Caco-2 (cell line): ENCODE results near the gene ALKBH3. TPM values are rescaled to one million over a fixed set of nuclear protein-coding genes. Genes with fewer than 3 reads are reported as not detected.

ENCODE experiments used
- BruUV-seq: library from RNA; stranded (reverse); fragments of 400-500 nt; replicated peaks from 2 replicates; lab custom pipeline; 2021; lab: Mats Ljungman, UMichigan
- CTCF ChIA-PET: fragments of 300-600 bp; sonication (Branson Sonifier 250); formaldehyde crosslinking; loops from one replicate; lab custom pipeline; 2022; ENCODE audit warnings: antibody characterized with exemption; lab: Charles Lee
- POLR2A ChIA-PET: fragments of 300-600 bp; sonication (Branson Sonifier 250); formaldehyde crosslinking; loops from one replicate; lab custom pipeline; 2022; ENCODE audit warnings: antibody characterized with exemption; lab: Charles Lee
- DNase-seq, 2 experiments: peaks; one replicate each; pipeline versions ENCODE4 v3.0.0 to v3.0.0-alpha.2; 2020 to 2022
- H3K27me3 ChIP-seq: replicated peaks from 2 replicates; pipeline ENCODE4 v1.6.0; 2011; ENCODE audit warnings: low read length; ENCODE audit not compliant: control insufficient read depth, insufficient read depth
- H3K36me3 ChIP-seq: 2 replicates; pipeline ENCODE4 v1.5.1; 2011; ENCODE audit warnings: low read length; ENCODE audit not compliant: control insufficient read depth, insufficient read depth
- H3K4me1 ChIP-seq: fragments of 250-450 bp; sonication (Bioruptor Pico); 2 replicates; pipeline ENCODE4 v1.5.1; 2020; ENCODE audit warnings: mild to moderate bottlenecking
- H3K4me3 ChIP-seq: 2 replicates; pipeline ENCODE4 v1.5.1; 2011; ENCODE audit warnings: low read depth, mild to moderate bottlenecking, control low read depth, low read length
- H3K9me3 ChIP-seq: fragments of 250-450 bp; sonication (Bioruptor Pico); 2 replicates; pipeline ENCODE4 v1.5.1; 2020; ENCODE audit warnings: mild to moderate bottlenecking, moderate library complexity
- H3K27ac Mint-ChIP-seq: one replicate; pipeline ENCODE4 v1.8.0; 2022; ENCODE audit warnings: mixed read lengths; ENCODE audit not compliant: unreplicated experiment
- H3K27me3 Mint-ChIP-seq: one replicate; pipeline ENCODE4 v1.8.0; 2022; ENCODE audit warnings: mixed read lengths; ENCODE audit not compliant: insufficient read depth, unreplicated experiment
- H3K36me3 Mint-ChIP-seq: one replicate; pipeline ENCODE4 v1.8.0; 2022; ENCODE audit warnings: mild to moderate bottlenecking, mixed read lengths; ENCODE audit not compliant: insufficient read depth, unreplicated experiment
- H3K4me1 Mint-ChIP-seq: one replicate; pipeline ENCODE4 v1.8.0; 2022; ENCODE audit warnings: low read depth, mixed read lengths; ENCODE audit not compliant: unreplicated experiment
- H3K4me3 Mint-ChIP-seq: one replicate; pipeline ENCODE4 v1.8.0; 2022; ENCODE audit warnings: mild to moderate bottlenecking, moderate library complexity, mixed read lengths; ENCODE audit not compliant: unreplicated experiment
- H3K9me3 Mint-ChIP-seq: one replicate; pipeline ENCODE4 v1.8.0; 2022; ENCODE audit warnings: mixed read lengths; ENCODE audit not compliant: unreplicated experiment
- CTCF ChIP-seq, 2 experiments: fragments of 200-600 bp in 1 of 2; IDR thresholded peaks; 1 replicate in 1 of 2; 2 replicates in 1 of 2; pipeline versions ENCODE4 v1.5.1 to v1.8.0; 2011 to 2022; ENCODE audit warnings: antibody characterized with exemption in 1 of 2, control low read depth in 1 of 2, inconsistent platforms in 1 of 2, low read depth in 1 of 2, low read length in 1 of 2, mild to moderate bottlenecking in 1 of 2, moderate library complexity in 1 of 2; ENCODE audit not compliant: insufficient read depth in 1 of 2, severe bottlenecking in 1 of 2, unreplicated experiment in 1 of 2
- intact Hi-C: fragments of 100-400 bp; cut with micrococcal nuclease; formaldehyde crosslinking; loops from one replicate; pipeline ENCODE4 v1.10.0; 2022; ENCODE audit not compliant: unreplicated experiment
- total RNA-seq: library from RNA; stranded (reverse); gene quantifications from 2 replicates; pipeline ENCODE4 v1.2.3, GENCODE V29; 2022

Gene ALKBH3
- total RNA-seq, 1 experiment from 2014 or later, result 42.4 TPM

- Histone ChIP-seq H3K36me3 (0 out of 2 replicates have a peak, but pooled peaks cover 2% of the 10 kb centered on the region), H3K4me1 (peaks cover 19% of the 10 kb centered on the region), H3K9me3 (no peaks in the 10 kb centered on the region), H3K27me3 (no peaks in the 10 kb centered on the region), H3K4me3 (no peak overlapping the region)
- Mint-ChIP-seq H3K36me3 (peaks cover 21% of the 10 kb centered on the region), H3K27ac (no peak overlapping the region), H3K4me3 (no peak overlapping the region), H3K9me3 (no peaks in the 10 kb centered on the region), H3K4me1 (peaks cover 6% of the 10 kb centered on the region), H3K27me3 (no peaks in the 10 kb centered on the region)
- ChIA-PET CTCF (no interaction called here), POLR2A (no interaction called here)
- TF ChIP-seq CTCF (IDR thresholded peaks at IDR 0.05; ENCODE audit: insufficient read depth in 1 of 2, low read depth in 1 of 2, low read length in 1 of 2, severe bottlenecking in 1 of 2, unreplicated experiment in 1 of 2), result no peak
- intact Hi-C loops, result no loop called here
- BruUV-seq, result no TSS peak
- no peak for DNase-seq
Measured at GRCh38 chr11:43922295-43922648, 41.6 kb downstream of the ALKBH3 start.

- Mint-ChIP-seq H3K4me1 (peaks cover 6% of the 10 kb centered on the region), H3K9me3 (no peaks in the 10 kb centered on the region), H3K27ac (peak overlapping the region; percentile 49), H3K27me3 (no peaks in the 10 kb centered on the region), H3K36me3 (peaks cover 21% of the 10 kb centered on the region), H3K4me3 (no peak overlapping the region)
- H3K9me3 ChIP-seq, result no peaks in the 10 kb centered on the region
- CTCF ChIA-PET, result no interaction called here
- no peak for TF ChIP-seq CTCF (IDR thresholded peaks at IDR 0.05; ENCODE audit: insufficient read depth in 1 of 2, low read depth in 1 of 2, low read length in 1 of 2, severe bottlenecking in 1 of 2, unreplicated experiment in 1 of 2)
- H3K27me3 ChIP-seq, result no peaks in the 10 kb centered on the region
- H3K4me1 ChIP-seq, result peaks cover 19% of the 10 kb centered on the region
- BruUV-seq, result no TSS peak
- DNase-seq, result no peak
- H3K36me3 ChIP-seq, result 0 out of 2 replicates have a peak, but pooled peaks cover 2% of the 10 kb centered on the region
- POLR2A ChIA-PET, result no interaction called here
- no peak overlapping the region for H3K4me3 ChIP-seq
- intact Hi-C loops, result no loop called here
Measured at GRCh38 chr11:43922744-43923405, 42.2 kb downstream of the ALKBH3 start.

GRCh38 chr11:43923406-43924111 is 42.9 kb downstream of the ALKBH3 start:
- peak overlapping the region; percentile 49 for H3K27ac Mint-ChIP-seq
- peaks cover 20% of the 10 kb centered on the region for H3K36me3 Mint-ChIP-seq
- peaks cover 19% of the 10 kb centered on the region for H3K4me1 ChIP-seq
- intact Hi-C loops, result no loop called here
- no peaks in the 10 kb centered on the region for H3K9me3 Mint-ChIP-seq
- H3K4me1 Mint-ChIP-seq, result peaks cover 6% of the 10 kb centered on the region
- H3K27me3 ChIP-seq, result no peaks in the 10 kb centered on the region
- DNase-seq, result peak in 1 of 2 experiments; percentile 44
- no peak for TF ChIP-seq CTCF (IDR thresholded peaks at IDR 0.05; ENCODE audit: insufficient read depth in 1 of 2, low read depth in 1 of 2, low read length in 1 of 2, severe bottlenecking in 1 of 2, unreplicated experiment in 1 of 2)
- H3K27me3 Mint-ChIP-seq, result no peaks in the 10 kb centered on the region
- BruUV-seq, result no TSS peak
- ChIA-PET POLR2A (no interaction called here), CTCF (interaction anchor here (1.1 kb wide), 1 partner anchor 18 kb away, joined by 3 read pairs; no protein-coding TSS in a partner anchor)
- H3K9me3 ChIP-seq, result no peaks in the 10 kb centered on the region
- no peak overlapping the region for H3K4me3 Mint-ChIP-seq
- H3K36me3 ChIP-seq, result 0 out of 2 replicates have a peak, but pooled peaks cover 2% of the 10 kb centered on the region
- no peak overlapping the region for H3K4me3 ChIP-seq
